GM23338 (cell line): ENCODE data around the gene FMR1. TPM values are rescaled to one million over a fixed set of nuclear protein-coding genes. Genes with fewer than 3 reads are reported as not detected.

Source experiments
- ATAC-seq: fragments of 200-7000 bp; cut with Tn5 transposase; 3 replicates; pipeline ENCODE4 v1.9.1; 2020
- DNase-seq: peaks from one replicate; pipeline ENCODE4 v3.0.0-alpha.2; 2015; ENCODE audit warnings: low spot score
- H2AFZ ChIP-seq: fragments of 200-600 bp; sonication (generic); 2 replicates; pipeline ENCODE4 v1.8.0; 2016; ENCODE audit warnings: antibody characterized with exemption, mild to moderate bottlenecking, moderate library complexity
- H3F3A ChIP-seq: fragments of 200-600 bp; sonication (generic); replicated peaks from 2 replicates; pipeline ENCODE4 v1.8.0; 2017; ENCODE audit warnings: antibody characterized with exemption, mixed run types, low read depth
- H3K27ac ChIP-seq: fragments of 200-600 bp; sonication (generic); 2 replicates; pipeline ENCODE4 v1.6.1; 2016; ENCODE audit warnings: low read depth
- H3K27me3 ChIP-seq: fragments of 200-600 bp; sonication (generic); 2 replicates; pipeline ENCODE4 v1.8.0; 2016; ENCODE audit warnings: mild to moderate bottlenecking, mixed run types, moderate library complexity; ENCODE audit not compliant: insufficient read depth
- H3K36me3 ChIP-seq: fragments of 200-600 bp; sonication (generic); 2 replicates; pipeline ENCODE4 v1.8.0; 2016; ENCODE audit warnings: mild to moderate bottlenecking; ENCODE audit not compliant: insufficient read depth
- H3K4me1 ChIP-seq: fragments of 200-600 bp; sonication (generic); 2 replicates; pipeline ENCODE4 v1.8.0; 2016; ENCODE audit warnings: mild to moderate bottlenecking, moderate library complexity; ENCODE audit not compliant: insufficient read depth
- H3K4me2 ChIP-seq: fragments of 200-600 bp; sonication (generic); 2 replicates; pipeline ENCODE4 v1.7.1; 2017; ENCODE audit warnings: mixed run types
- H3K4me3 ChIP-seq: fragments of 200-600 bp; sonication (generic); 2 replicates; pipeline ENCODE4 v1.6.1; 2016; ENCODE audit warnings: mixed run types
- H3K79me2 ChIP-seq: fragments of 200-600 bp; sonication (generic); replicated peaks from 2 replicates; pipeline ENCODE4 v1.8.0; 2017; ENCODE audit warnings: mild to moderate bottlenecking; ENCODE audit not compliant: insufficient read depth
- H3K9me2 ChIP-seq: fragments of 200-600 bp; sonication (generic); 2 replicates; pipeline ENCODE4 v1.8.0; 2017; ENCODE audit not compliant: insufficient read depth
- H4K20me1 ChIP-seq: fragments of 200-600 bp; sonication (generic); replicated peaks from 2 replicates; pipeline ENCODE4 v1.8.0; 2017; ENCODE audit warnings: mild to moderate bottlenecking; ENCODE audit not compliant: insufficient read depth
- H3K27ac Mint-ChIP-seq: 2 replicates; pipeline ENCODE4 v1.8.0; 2020; ENCODE audit warnings: inconsistent platforms, mild to moderate bottlenecking, moderate library complexity, mixed read lengths
- H3K27me3 Mint-ChIP-seq: 3 replicates; pipeline ENCODE4 v1.8.0; 2022; ENCODE audit warnings: low read depth, mild to moderate bottlenecking, moderate library complexity, mixed read lengths, inconsistent platforms; ENCODE audit not compliant: insufficient read depth, poor library complexity
- H3K36me3 Mint-ChIP-seq: 3 replicates; pipeline ENCODE4 v1.8.0; 2021; ENCODE audit warnings: low read depth, mild to moderate bottlenecking, inconsistent platforms, moderate library complexity, mixed read lengths
- H3K4me1 Mint-ChIP-seq: 3 replicates; pipeline ENCODE4 v1.8.0; 2020; ENCODE audit warnings: mild to moderate bottlenecking, inconsistent platforms, mixed read lengths
- H3K4me3 Mint-ChIP-seq: 3 replicates; pipeline ENCODE4 v1.8.0; 2021; ENCODE audit warnings: moderate library complexity, mild to moderate bottlenecking, inconsistent platforms, mixed read lengths
- H3K9me3 Mint-ChIP-seq: 3 replicates; pipeline ENCODE4 v1.8.0; 2020; ENCODE audit warnings: moderate library complexity, mild to moderate bottlenecking, inconsistent platforms, mixed read lengths
- CREB1 ChIP-seq: fragments of 250-450 bp; sonication (Bioruptor Pico); IDR thresholded peaks from 2 replicates; pipeline ENCODE4 v1.5.0; 2020; ENCODE audit warnings: low read depth, mild to moderate bottlenecking, moderate library complexity
- EZH2 ChIP-seq: fragments of 200-600 bp; sonication (generic); IDR thresholded peaks from one replicate; pipeline ENCODE4 v1.8.0; 2017; ENCODE audit warnings: antibody characterized with exemption, mild to moderate bottlenecking, low read depth; ENCODE audit not compliant: unreplicated experiment
- EZH2phosphoT487 ChIP-seq: fragments of 200-600 bp; sonication (generic); IDR thresholded peaks from one replicate; pipeline ENCODE4 v1.8.1; 2018; ENCODE audit warnings: antibody characterized with exemption; ENCODE audit not compliant: unreplicated experiment
- JUNB ChIP-seq: IDR thresholded peaks from one replicate; pipeline ENCODE4 v1.6.1; 2016; ENCODE audit warnings: antibody characterized with exemption; ENCODE audit not compliant: unreplicated experiment
- NANOG ChIP-seq: IDR thresholded peaks from 2 replicates; pipeline ENCODE4 v1.6.1; 2016; ENCODE audit warnings: antibody characterized with exemption, borderline replicate concordance
- POLR2AphosphoS5 ChIP-seq: IDR thresholded peaks from 2 replicates; pipeline ENCODE4 v1.6.1; 2016; ENCODE audit warnings: antibody characterized with exemption, low read depth
- STAT1 ChIP-seq: IDR thresholded peaks from one replicate; pipeline ENCODE4 v1.6.1; 2016; ENCODE audit warnings: antibody characterized with exemption; ENCODE audit not compliant: unreplicated experiment
- ZNF114 ChIP-seq: fragments of 250-450 bp; sonication (Bioruptor Pico); IDR thresholded peaks from 2 replicates; pipeline ENCODE4 v1.5.0; 2020; ENCODE audit warnings: mild to moderate bottlenecking, moderate library complexity
- ZNF331 ChIP-seq: fragments of 250-450 bp; sonication (Bioruptor Pico); IDR thresholded peaks from 2 replicates; pipeline ENCODE4 v1.5.0; 2020; ENCODE audit warnings: low read depth, mild to moderate bottlenecking, moderate library complexity
- polyA plus RNA-seq: library from polyadenylated mRNA; unstranded; fragments of >200 nt; fragmentation: Nextera tagmentation; extraction: Ambion mirVana; gene quantifications from 2 replicates; pipeline ENCODE4 v1.2.1, GENCODE V29; 2016
- total RNA-seq: library from RNA; depleted of rRNA; stranded (reverse); fragments of >200 nt; shearing (Covaris generic); gene quantifications from 2 replicates; pipeline ENCODE4 v1.2.3, GENCODE V29; 2014
- TF ChIP-seq, protein P1 (sequence below): IDR thresholded peaks from one replicate; pipeline ENCODE4 v1.6.1; 2018; ENCODE audit warnings: antibody characterized with exemption; ENCODE audit not compliant: unreplicated experiment
- TF ChIP-seq, protein P2 (sequence below), 2 experiments: fragments of 200-600 bp in 1 of 2; sonication (generic) in 1 of 2; conservative IDR thresholded peaks; 2 replicates each; pipeline versions ENCODE4 v1.5.1 to v1.6.1; 2016 to 2017; ENCODE audit warnings: antibody characterized with exemption in 2 of 2, low read depth in 2 of 2, mild to moderate bottlenecking in 2 of 2, moderate library complexity in 1 of 2
- TF ChIP-seq, protein P3 (sequence below): fragments of 250-450 bp; sonication (Bioruptor Pico); IDR thresholded peaks from 2 replicates; pipeline ENCODE4 v1.5.0; 2020; ENCODE audit warnings: mild to moderate bottlenecking, moderate library complexity
- TF ChIP-seq, protein P4 (sequence below): IDR thresholded peaks from 2 replicates; pipeline ENCODE4 v1.6.1; 2016; ENCODE audit warnings: antibody characterized with exemption

FMR1 gene
- total and polyA plus RNA-seq, 2 experiments from 2014 or later = 17.1 to 44.3 TPM

DNA sequence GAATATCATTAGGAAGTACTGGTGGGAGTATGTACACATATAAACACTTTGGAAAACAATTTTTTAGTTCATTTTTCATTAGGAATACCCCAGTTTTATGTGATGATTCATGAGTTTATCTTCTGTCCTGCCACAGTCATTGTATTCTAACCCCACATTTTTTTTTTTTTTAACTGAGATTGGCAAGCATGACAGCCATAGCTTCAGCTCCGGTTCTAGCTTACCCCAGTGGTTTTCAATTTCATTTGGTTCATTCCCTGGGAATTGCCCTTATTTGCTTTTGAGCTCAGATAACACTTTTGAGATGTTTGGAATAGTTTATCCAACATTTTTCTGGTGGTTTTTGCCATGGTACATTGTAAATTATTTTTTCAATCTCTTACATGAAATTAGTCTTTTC is 21.0 kb upstream of the FMR1 start:
- H4K20me1 ChIP-seq = no peaks in the 10 kb centered on the region
- no peak for ATAC-seq
- no peak overlapping the region for H3K27ac Mint-ChIP-seq
- no peak overlapping the region for H3K4me2 ChIP-seq
- H3K27ac ChIP-seq = no peak overlapping the region
- no peaks in the 10 kb centered on the region for H3K36me3 ChIP-seq
- TF ChIP-seq POLR2AphosphoS5 (no peak), JUNB (no peak), EZH2 (no peak), ZNF114 (CRISPR knock-in tag) (no peak), CREB1 (CRISPR knock-in tag) (no peak), ZNF331 (CRISPR knock-in tag) (no peak), EZH2phosphoT487 (no peak), STAT1 (no peak), NANOG (no peak)
- TF ChIP-seq, protein P1, sequence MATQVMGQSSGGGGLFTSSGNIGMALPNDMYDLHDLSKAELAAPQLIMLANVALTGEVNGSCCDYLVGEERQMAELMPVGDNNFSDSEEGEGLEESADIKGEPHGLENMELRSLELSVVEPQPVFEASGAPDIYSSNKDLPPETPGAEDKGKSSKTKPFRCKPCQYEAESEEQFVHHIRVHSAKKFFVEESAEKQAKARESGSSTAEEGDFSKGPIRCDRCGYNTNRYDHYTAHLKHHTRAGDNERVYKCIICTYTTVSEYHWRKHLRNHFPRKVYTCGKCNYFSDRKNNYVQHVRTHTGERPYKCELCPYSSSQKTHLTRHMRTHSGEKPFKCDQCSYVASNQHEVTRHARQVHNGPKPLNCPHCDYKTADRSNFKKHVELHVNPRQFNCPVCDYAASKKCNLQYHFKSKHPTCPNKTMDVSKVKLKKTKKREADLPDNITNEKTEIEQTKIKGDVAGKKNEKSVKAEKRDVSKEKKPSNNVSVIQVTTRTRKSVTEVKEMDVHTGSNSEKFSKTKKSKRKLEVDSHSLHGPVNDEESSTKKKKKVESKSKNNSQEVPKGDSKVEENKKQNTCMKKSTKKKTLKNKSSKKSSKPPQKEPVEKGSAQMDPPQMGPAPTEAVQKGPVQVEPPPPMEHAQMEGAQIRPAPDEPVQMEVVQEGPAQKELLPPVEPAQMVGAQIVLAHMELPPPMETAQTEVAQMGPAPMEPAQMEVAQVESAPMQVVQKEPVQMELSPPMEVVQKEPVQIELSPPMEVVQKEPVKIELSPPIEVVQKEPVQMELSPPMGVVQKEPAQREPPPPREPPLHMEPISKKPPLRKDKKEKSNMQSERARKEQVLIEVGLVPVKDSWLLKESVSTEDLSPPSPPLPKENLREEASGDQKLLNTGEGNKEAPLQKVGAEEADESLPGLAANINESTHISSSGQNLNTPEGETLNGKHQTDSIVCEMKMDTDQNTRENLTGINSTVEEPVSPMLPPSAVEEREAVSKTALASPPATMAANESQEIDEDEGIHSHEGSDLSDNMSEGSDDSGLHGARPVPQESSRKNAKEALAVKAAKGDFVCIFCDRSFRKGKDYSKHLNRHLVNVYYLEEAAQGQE = no peak
- TF ChIP-seq, protein P2, sequence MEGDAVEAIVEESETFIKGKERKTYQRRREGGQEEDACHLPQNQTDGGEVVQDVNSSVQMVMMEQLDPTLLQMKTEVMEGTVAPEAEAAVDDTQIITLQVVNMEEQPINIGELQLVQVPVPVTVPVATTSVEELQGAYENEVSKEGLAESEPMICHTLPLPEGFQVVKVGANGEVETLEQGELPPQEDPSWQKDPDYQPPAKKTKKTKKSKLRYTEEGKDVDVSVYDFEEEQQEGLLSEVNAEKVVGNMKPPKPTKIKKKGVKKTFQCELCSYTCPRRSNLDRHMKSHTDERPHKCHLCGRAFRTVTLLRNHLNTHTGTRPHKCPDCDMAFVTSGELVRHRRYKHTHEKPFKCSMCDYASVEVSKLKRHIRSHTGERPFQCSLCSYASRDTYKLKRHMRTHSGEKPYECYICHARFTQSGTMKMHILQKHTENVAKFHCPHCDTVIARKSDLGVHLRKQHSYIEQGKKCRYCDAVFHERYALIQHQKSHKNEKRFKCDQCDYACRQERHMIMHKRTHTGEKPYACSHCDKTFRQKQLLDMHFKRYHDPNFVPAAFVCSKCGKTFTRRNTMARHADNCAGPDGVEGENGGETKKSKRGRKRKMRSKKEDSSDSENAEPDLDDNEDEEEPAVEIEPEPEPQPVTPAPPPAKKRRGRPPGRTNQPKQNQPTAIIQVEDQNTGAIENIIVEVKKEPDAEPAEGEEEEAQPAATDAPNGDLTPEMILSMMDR (conservative IDR thresholded peaks at IDR 0.05; ENCODE audit: low read depth in 2 of 2) = no peak
- TF ChIP-seq, protein P3, sequence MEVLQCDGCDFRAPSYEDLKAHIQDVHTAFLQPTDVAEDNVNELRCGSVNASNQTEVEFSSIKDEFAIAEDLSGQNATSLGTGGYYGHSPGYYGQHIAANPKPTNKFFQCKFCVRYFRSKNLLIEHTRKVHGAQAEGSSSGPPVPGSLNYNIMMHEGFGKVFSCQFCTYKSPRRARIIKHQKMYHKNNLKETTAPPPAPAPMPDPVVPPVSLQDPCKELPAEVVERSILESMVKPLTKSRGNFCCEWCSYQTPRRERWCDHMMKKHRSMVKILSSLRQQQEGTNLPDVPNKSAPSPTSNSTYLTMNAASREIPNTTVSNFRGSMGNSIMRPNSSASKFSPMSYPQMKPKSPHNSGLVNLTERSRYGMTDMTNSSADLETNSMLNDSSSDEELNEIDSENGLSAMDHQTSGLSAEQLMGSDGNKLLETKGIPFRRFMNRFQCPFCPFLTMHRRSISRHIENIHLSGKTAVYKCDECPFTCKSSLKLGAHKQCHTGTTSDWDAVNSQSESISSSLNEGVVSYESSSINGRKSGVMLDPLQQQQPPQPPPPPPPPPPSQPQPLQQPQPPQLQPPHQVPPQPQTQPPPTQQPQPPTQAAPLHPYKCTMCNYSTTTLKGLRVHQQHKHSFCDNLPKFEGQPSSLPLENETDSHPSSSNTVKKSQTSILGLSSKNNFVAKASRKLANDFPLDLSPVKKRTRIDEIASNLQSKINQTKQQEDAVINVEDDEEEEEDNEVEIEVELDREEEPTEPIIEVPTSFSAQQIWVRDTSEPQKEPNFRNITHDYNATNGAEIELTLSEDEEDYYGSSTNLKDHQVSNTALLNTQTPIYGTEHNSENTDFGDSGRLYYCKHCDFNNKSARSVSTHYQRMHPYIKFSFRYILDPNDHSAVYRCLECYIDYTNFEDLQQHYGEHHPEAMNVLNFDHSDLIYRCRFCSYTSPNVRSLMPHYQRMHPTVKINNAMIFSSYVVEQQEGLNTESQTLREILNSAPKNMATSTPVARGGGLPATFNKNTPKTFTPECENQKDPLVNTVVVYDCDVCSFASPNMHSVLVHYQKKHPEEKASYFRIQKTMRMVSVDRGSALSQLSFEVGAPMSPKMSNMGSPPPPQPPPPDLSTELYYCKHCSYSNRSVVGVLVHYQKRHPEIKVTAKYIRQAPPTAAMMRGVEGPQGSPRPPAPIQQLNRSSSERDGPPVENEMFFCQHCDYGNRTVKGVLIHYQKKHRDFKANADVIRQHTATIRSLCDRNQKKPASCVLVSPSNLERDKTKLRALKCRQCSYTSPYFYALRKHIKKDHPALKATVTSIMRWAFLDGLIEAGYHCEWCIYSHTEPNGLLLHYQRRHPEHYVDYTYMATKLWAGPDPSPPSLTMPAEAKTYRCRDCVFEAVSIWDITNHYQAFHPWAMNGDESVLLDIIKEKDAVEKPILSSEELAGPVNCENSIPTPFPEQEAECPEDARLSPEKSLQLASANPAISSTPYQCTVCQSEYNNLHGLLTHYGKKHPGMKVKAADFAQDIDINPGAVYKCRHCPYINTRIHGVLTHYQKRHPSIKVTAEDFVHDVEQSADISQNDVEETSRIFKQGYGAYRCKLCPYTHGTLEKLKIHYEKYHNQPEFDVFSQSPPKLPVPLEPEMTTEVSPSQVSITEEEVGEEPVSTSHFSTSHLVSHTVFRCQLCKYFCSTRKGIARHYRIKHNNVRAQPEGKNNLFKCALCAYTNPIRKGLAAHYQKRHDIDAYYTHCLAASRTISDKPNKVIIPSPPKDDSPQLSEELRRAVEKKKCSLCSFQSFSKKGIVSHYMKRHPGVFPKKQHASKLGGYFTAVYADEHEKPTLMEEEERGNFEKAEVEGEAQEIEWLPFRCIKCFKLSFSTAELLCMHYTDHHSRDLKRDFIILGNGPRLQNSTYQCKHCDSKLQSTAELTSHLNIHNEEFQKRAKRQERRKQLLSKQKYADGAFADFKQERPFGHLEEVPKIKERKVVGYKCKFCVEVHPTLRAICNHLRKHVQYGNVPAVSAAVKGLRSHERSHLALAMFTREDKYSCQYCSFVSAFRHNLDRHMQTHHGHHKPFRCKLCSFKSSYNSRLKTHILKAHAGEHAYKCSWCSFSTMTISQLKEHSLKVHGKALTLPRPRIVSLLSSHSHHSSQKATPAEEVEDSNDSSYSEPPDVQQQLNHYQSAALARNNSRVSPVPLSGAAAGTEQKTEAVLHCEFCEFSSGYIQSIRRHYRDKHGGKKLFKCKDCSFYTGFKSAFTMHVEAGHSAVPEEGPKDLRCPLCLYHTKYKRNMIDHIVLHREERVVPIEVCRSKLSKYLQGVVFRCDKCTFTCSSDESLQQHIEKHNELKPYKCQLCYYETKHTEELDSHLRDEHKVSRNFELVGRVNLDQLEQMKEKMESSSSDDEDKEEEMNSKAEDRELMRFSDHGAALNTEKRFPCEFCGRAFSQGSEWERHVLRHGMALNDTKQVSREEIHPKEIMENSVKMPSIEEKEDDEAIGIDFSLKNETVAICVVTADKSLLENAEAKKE (CRISPR knock-in tag) = no peak
- TF ChIP-seq, protein P4, sequence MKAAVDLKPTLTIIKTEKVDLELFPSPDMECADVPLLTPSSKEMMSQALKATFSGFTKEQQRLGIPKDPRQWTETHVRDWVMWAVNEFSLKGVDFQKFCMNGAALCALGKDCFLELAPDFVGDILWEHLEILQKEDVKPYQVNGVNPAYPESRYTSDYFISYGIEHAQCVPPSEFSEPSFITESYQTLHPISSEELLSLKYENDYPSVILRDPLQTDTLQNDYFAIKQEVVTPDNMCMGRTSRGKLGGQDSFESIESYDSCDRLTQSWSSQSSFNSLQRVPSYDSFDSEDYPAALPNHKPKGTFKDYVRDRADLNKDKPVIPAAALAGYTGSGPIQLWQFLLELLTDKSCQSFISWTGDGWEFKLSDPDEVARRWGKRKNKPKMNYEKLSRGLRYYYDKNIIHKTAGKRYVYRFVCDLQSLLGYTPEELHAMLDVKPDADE = no peak
- H3K9me2 ChIP-seq = no peaks in the 10 kb centered on the region
- H3K4me1 ChIP-seq = no peaks in the 10 kb centered on the region
- H3K27me3 Mint-ChIP-seq = peaks cover 3% of the 10 kb centered on the region
- no peaks in the 10 kb centered on the region for H3K9me3 Mint-ChIP-seq
- H3K4me3 Mint-ChIP-seq = no peak overlapping the region
- H3K4me1 Mint-ChIP-seq = peaks cover 8% of the 10 kb centered on the region; the same call in 2 of the 3 replicates
- no peaks in the 10 kb centered on the region for H3F3A ChIP-seq
- no peak overlapping the region for H3K4me3 ChIP-seq
- no peaks in the 10 kb centered on the region for H3K36me3 Mint-ChIP-seq
- H3K79me2 ChIP-seq = no peaks in the 10 kb centered on the region
- no peak for DNase-seq
- no peak overlapping the region for H2AFZ ChIP-seq
- no peaks in the 10 kb centered on the region for H3K27me3 ChIP-seq
